Measurements from ENCODE around the gene SPEG.

DNA sequence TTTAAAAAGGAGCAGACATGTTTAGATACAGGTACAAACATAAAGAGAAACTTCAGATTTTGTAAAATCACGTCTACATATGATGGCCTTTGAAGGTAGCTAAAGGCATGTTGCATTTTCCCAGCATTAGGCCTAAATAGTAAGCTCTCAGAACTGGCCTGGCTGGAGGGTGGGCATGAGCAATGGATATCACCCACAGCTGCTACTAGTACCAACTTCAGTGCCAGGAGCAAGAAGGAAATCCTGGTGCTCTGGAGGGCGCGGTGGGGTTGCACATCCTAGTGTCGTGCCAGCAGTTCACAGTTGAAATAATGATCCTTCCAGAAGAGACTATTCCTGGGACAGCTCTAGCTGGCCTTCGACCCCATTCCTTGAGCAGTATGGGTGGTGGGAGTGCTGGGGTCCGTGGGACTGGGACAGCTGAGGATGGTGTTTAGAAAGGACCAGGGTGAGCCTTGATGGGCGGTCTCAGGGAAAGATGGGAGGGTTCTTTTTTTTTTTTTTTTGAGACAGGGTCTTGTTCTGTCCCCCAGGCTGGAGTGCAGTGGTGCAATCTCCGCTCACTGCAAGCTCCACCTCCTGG is 11.6 kb upstream of the SPEG start:
- TF ChIP-seq EP300 (IDR thresholded peaks at IDR 0.05) (no peak), CTCF (IDR thresholded peaks at IDR 0.05) (no peak)

Data from upper lobe of left lung (tissue), 4 donors.